Suprapubic skin (tissue), 3 donors: ENCODE data around the gene PRTG.

ENCODE experiments used
- CTCF ChIP-seq, 2 donors: fragments of 200-600 bp in 1 of 2; fragments of 450-650 bp in 1 of 2; sonication (generic) in 1 of 2; IDR thresholded peaks; one replicate each; pipeline ENCODE4 v1.5.1; 2016 to 2019; ENCODE audit warnings: antibody characterized with exemption in 2 of 2, mild to moderate bottlenecking in 1 of 2, moderate library complexity in 1 of 2
- POLR2AphosphoS5 ChIP-seq, 3 donors: sonication (generic); formaldehyde crosslinking; IDR thresholded peaks; one replicate each; pipeline ENCODE4 v1.6.1; 2017; ENCODE audit warnings: antibody characterized with exemption in 3 of 3

GRCh38 chr15:55714064-55714463 lies 28.9 kb downstream of the PRTG start:
- TF ChIP-seq POLR2AphosphoS5 (IDR thresholded peaks at IDR 0.05): no peak
- no peak for TF ChIP-seq CTCF (IDR thresholded peaks at IDR 0.05)
